Fibroblast of upper back skin (primary cell): ENCODE results near the gene TMEM11.

Experiments
- DNase-seq: peaks from one replicate; pipeline ENCODE4 v3.0.0-alpha.2; 2013

The TMEM11 gene

GRCh38 chr17:21214015-21214776, at the start of gene TMEM11:
TSS of gene TMEM11 (minus strand) at chr17:21214161. CDS start at chr17:21214152, 9 bp downstream.
- DNase-seq, result peak; percentile 93

- peak; percentile 52 for DNase-seq
Measured at GRCh38 chr17:21263376-21263775, 49.4 kb upstream of the TMEM11 start.

GRCh38 chr17:21262259-21262993, 48.5 kb upstream of the TMEM11 start:
- DNase-seq, result no peak

GRCh38 chr17:21258593-21258992, 44.6 kb upstream of the TMEM11 start:
- no peak for DNase-seq

- no peak for DNase-seq
Measured at GRCh38 chr17:21253646-21254441, 39.9 kb upstream of the TMEM11 start.

- peak; percentile 79 for DNase-seq
Measured at GRCh38 chr17:21252796-21253645, 39.1 kb upstream of the TMEM11 start, which contains the start of gene NATD1. TSS of gene NATD1 (minus strand) at chr17:21253410. CDS start at chr17:21253264, 146 bp downstream.

- DNase-seq, result no peak
Measured at GRCh38 chr17:21252289-21252795, 38.4 kb upstream of the TMEM11 start.

- DNase-seq, result no peak
Measured at GRCh38 chr17:21251337-21252010, 37.5 kb upstream of the TMEM11 start.

- DNase-seq, result no peak
Measured at GRCh38 chr17:21250854-21251253, 36.9 kb upstream of the TMEM11 start.

GRCh38 chr17:21249920-21250703, 36.2 kb upstream of the TMEM11 start:
- DNase-seq, result no peak

- no peak for DNase-seq
Measured at GRCh38 chr17:21249086-21249795, 35.3 kb upstream of the TMEM11 start.

GRCh38 chr17:21248500-21248899, 34.5 kb upstream of the TMEM11 start:
- no peak for DNase-seq

- no peak for DNase-seq
Measured at GRCh38 chr17:21247552-21248258, 33.7 kb upstream of the TMEM11 start.

GRCh38 chr17:21246698-21247097, 32.7 kb upstream of the TMEM11 start:
- DNase-seq, result no peak

GRCh38 chr17:21245639-21246084, 31.7 kb upstream of the TMEM11 start:
- no peak for DNase-seq

- no peak for DNase-seq
Measured at GRCh38 chr17:21243516-21244303, 29.7 kb upstream of the TMEM11 start.

GRCh38 chr17:21242780-21243515, 29.0 kb upstream of the TMEM11 start:
- no peak for DNase-seq
